ENCODE data around the gene C3orf49. TPM values are rescaled to one million over a fixed set of nuclear protein-coding genes. Genes with fewer than 3 reads are reported as not detected.
A peak's percentile ranks its signal among the peaks of the same experiment; 100 is the strongest.

C3orf49 gene
- total RNA-seq, 1 donor from 2014 or later: not detected

DNA sequence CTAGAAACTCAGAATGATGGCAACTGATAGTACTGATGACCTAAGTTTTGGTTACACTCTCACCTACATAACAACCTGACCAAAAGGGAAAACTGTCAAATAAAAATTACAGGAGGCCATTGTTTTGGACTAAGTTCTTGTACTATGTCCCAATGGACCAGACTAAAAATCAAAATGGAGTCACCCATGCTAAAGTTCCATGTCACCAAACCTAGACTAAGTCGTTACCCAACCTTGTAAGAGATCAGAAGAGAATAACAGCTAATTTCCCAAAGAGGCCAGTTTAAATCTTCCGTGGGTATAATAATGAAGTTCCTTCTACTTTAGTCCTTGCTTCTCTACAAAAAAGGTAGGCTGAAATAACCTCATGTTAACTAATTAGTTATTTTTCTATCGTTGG is 32.2 kb downstream of the C3orf49 start:
- no peak for DNase-seq (ENCODE audit: low read depth)

DNA sequence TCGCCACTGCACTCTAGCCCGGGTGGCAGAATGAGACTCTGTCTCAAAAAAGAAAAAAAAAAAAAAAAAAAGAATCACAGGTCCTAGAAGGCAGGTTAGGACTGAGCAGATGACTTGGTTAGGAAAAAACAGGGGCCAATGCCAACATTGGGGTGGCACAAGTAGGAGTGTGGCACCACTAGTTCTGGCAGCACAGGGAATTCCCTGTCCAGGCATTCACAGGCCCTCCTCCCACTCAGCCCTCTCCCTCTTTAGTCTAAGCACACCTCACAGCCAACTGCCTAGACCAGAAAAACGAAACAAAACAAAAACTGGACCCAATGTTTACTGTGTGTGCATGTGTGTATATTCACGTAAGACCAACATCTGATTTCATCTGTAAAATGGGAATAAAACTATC is 34.0 kb downstream of the C3orf49 start:
- no peak for DNase-seq (ENCODE audit: low read depth)

DNA sequence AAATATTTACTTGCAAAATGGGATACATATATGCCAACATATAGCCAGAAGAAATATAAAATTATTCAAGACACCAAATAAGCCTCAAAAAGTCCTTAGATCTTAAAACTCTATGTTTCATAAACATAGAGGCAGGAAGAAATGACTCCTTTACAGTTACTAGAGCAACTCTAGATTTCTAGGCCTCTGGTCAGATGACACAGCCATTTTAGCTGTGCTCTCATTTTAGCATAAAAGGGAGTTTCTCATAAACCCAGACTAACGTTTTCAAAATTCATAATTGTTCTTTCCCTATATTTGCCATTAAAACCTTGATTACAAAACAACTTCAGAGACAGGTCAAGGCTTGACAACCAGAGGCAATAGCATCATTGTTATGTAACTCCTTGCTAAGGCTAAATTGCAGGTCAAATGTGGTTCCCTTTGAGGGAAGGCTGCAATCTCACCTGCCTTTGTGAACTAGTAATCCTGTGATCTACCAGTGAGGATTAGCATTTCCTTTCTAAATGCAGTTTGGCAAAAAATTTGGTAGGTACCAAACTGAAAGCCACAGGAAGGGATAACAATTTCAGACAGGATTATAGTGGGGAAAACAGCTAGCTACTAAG is 36.3 kb downstream of the C3orf49 start:
- no peak for DNase-seq (ENCODE audit: low read depth)

DNA sequence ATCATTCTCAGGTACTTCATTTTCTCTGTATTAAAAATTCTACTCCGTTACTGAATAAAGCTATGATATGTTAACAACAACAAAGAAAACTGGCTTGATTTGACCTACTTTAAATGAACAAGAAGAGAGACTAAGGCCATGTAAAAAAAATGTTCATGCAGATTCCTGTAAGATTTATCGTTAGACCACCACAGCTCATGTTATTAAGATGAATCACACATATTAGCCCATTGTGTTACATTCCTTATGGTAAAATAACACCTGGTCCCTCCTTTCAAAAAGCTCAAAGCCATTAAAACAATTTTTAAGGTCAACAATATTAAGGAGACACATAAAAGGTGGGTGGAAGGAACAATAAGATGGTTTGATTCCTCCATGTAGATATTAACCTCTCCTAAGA is 38.2 kb downstream of the C3orf49 start:
- DNase-seq (ENCODE audit: low read depth): peak; percentile 72

DNA sequence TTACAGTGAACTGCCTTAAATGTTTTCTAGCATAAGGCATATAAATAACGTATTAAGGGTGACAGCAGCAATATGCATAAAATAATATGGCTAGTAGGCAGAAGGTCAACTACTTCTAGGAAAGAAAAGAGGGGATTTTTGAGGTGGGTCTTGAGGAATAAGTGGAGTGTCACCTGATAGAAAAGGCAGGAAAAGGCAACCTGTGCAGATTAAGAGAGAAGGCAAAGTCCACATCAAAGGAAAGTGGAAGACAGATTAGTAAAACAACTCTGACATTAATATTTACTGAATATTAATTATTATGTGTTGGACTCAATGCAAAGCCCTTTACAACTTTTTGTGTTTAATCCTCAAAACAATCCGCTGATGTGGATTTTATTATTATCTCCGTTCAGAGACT is 41.7 kb downstream of the C3orf49 start:
- DNase-seq (ENCODE audit: low read depth): no peak

DNA sequence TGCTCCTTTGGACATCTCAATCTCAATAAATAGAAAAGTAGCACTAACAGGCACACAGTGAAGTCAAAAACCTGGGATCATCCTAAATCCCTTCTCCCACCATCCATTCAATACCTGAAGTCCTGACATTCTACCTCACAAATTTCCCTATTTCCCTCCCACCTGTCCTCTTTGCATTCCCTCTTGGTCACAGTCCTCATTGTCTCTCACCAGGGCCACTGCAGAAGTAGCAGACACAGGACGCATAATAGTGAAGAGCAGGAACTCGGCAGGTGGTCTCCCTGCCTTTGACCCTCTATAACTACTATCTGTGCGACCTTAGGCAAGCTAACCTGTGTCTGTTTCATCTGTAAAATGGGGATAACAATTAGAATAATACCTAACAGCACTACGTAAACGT is 42.2 kb downstream of the C3orf49 start:
- no peak for DNase-seq (ENCODE audit: low read depth)

DNA sequence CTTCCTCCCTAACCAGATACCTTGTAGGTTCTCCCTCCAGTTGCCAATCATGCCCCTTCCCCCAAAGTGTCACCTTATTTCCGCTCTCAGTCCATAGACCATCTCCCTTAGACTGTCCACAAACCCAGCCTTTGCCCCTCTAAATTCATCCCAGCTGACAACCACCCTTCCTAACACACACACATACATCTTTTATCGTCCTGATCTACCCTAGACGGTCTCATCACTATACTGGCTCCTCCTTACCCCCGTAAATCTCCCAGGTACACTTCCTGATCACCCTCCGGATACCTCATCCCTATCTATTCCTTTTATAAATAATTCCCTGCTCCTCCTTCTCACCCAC is 43.7 kb downstream of the C3orf49 start:
- no peak for DNase-seq (ENCODE audit: low read depth)

DNA sequence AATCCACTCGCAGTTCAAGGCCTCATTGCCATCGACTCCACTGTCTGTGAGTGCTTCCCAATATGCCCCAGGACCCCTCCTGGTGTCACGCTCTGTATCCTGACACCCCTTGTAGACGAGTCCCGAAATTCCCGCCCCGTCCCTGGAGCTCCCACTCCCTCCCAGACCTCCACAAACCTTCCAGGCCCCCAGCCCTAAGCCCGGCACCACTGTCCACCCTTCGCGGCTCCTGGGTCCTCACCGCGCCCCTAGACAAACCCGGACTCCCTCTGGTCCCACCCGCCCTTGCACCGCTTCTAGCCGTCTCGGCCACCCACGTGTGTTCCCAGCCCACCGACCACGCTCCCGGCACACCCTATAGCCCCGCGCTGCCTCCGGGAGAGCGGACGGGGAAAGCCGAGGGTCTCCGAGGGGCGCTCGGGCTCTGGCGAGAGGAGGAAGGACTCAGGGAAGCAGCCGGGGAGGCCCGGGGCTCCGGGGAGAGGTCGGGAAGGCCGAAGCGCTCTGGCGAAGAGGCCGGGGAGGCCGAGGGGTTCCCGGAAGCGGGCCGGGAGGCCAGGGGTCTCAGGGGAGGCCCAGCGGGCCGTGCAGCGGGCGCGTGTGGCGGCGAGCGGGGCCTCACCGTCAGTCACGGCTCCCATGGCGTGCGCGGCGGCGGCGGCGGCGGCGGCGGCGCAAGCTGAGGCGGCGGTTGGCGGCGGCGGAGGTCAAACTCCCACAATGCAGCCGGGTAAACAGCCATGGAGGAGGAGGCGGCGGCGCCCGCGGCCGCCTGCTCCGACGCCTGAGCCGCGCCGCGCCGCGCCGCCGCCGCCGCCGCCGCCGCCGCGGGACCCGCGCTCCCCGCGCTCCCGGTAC is 44.3 kb downstream of the C3orf49 start, which contains the start of the genes ATXN7 and THOC7:
Gene ATXN7, plus strand, starts transcription at position 718 of the 858 bp plus-strand sequence. CDS start 48,732 bp downstream, outside the sequence.
Gene THOC7, minus strand, starts transcription at position 656 of the 858 bp plus-strand sequence. Its CDS starts 15 bp downstream, at position 641.
- DNase-seq (ENCODE audit: low read depth): no peak

DNA sequence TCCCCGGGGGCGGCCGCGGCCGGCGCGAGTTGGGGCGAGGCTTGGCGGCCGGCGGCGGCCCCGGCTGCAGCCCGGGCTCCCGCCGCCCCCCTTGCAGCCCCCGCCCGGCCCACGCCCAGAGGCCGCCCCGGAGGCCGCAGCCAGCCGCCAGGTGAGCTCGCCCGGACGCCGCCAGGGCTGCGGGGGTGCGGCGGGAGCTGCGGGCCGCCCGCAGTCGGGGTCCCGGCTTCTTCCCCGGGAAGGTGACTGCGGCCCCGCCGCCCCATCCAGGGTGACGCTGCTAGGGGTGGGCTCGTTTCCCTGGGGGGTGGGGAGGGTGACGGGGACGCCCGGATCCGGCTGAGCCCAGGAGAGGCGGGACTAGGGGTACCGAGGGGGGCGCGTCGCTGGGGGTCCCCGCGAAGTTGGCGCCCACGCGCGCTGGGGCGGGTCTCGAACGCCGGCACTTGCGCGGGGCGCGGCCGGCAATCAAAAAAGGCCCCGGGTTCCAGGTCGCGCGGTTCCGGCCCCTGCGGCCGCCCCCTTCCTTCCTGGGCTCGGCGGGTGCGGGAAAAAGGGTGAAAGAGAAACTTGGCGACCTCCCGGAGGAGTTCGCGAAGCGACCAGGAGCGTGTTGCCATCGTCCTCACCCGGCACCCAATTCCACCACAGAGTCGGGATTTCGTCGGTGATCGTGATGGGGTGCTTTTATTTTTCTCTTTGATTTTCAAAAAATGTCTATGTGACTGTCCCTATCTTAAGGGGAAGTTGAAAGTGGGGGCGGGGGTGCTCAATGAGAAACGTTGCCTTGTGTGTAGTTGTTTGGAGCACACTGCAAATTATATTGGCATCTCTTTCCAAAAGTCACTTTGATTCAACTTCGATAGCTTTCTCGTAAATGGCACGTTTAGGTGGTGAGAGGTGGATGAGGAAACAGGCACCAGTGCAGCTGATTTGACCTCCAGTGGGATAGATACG is 45.2 kb downstream of the C3orf49 start:
- no peak for DNase-seq (ENCODE audit: low read depth)

DNA sequence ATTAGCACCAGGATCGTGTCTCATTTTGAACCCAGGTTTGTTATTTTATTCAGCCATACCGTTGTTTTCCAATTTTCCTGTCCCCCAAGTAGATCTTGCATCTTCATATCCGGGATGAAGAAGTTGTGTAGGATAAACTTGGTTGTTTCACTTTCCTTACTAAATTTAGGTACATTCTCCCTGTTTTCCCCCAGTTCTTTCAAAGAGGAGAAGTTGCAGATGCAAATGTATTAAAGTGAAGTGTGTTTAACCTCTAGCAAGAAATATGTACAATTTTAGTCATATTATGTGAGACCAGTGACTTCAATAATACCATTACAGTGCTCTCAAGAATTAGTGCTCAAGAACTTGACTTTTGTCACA is 45.8 kb downstream of the C3orf49 start:
- no peak for DNase-seq (ENCODE audit: low read depth)

DNA sequence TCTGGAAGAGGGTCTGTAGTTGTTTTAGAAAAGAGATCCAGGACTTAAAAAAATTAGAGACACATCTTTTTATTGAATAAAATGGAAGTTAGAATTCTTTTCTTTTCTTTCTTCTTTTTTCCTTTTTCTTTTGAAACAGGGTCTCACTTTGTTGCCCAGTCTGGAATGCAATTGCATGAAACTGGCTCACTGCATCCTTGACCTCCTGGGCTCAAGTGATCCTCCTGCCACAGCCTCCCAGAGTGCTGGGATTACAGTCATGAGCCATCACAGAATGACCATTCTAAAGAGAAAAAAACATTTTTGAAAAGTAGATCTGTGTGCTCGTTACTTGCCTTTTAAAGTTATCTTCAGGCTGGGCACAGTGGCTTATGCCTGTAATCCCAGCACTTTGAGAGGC is 48.1 kb downstream of the C3orf49 start:
- DNase-seq (ENCODE audit: low read depth): no peak

DNA sequence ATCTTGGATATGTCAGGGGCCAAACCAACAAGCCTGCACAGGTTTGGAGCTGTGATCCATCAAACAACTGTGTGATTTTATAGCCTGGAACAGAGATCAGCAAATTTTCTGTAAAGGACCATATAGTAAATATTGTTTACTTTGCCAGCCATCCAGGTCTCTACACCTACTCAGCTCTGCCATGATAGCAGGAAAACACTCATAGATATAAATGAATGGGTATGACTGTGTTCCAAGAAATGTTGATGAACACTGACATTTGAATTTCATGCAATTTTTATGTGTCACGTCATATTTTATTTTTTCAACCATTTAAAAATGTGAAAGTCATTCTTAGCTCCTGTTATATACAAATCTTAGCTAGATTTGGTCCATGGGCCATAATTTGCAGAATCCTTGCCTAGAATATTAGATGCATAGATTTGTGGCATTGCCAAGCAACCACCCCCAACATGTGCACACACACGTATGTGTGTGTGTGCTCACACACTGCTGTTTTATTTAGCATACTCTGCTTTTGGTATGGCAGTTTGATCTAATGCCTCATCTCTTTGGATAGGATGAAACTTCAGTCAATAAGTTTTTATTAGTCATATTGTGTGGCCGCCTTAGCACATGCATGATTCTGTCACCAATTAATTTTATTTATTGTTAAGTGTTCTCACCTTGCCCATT is 51.0 kb downstream of the C3orf49 start:
- DNase-seq (ENCODE audit: low read depth): no peak

DNA sequence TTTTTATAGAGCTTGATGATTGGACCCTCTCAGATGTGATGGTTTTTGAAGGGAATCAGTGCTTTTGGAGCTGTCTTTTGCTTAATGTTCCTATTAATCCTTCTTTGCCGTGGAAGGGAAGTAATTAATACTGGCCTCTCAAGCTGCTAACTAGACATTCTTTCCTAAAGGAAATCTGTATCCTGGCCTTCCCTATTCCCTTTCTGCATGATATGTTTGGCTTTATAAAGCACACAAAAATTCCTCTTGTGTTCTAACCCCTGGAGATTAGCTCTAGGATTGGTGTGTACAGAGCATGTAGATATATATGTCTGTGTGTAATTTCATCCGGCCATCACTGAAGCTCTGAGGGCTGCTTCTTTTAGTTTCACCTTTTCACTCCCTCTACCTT is 51.5 kb downstream of the C3orf49 start:
- DNase-seq (ENCODE audit: low read depth): no peak

DNA sequence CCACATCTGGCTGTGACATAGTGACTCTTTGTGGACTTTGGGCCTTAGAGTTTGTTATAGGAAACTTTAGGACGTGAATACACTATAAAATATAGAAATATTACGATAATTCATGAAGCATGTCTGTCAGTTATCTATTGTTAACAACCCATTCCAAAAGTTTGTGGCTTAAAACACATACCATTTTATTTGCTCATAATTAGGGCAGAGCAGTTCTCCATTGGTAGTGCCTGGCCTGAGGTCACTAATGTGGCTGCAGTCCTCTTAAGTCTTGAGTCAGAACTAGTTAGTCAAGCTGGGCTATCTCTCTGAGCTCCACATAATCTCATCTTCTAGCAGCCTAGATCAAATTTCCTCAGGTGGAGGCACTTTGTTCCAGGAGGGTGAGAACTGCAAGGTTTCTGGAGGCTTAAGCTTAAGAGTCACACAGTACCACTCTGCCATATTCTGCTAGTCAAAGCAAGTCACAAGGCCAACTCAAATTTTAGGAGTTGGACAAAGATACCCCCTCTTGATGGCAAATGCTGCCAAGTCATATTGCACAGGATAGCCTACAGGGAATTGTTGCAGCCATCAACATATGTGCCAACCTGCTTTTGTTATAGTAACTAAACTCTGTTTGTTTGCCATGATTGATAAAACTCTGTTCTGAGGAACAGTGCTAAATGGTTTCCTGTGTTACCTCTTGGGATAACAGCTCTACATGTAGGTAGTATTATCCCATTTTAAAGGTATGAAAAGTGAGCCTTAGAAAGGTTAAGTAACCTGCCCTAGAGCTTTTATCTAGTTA is 53.2 kb downstream of the C3orf49 start:
- peak; percentile 63 for DNase-seq (ENCODE audit: low read depth)

DNA sequence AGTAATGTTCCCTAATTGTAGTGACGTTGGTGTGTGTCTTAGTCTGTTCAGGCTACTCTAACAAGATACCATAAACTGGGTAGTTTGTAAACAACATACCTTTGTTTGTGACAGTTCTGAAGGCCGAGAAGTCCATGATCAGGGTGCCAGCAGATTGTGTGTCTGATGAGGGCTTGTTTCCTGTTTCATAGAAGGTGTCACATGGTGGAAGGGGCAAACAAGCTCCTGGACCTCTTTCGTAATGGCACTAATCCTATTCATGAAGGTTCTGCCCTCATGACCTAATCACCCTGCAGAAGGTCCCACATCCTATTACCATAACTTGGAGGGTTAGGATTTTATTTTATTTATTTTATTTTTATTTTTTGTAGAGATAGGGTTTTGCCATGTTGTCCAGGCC is 55.7 kb downstream of the C3orf49 start:
- DNase-seq (ENCODE audit: low read depth): no peak

DNA sequence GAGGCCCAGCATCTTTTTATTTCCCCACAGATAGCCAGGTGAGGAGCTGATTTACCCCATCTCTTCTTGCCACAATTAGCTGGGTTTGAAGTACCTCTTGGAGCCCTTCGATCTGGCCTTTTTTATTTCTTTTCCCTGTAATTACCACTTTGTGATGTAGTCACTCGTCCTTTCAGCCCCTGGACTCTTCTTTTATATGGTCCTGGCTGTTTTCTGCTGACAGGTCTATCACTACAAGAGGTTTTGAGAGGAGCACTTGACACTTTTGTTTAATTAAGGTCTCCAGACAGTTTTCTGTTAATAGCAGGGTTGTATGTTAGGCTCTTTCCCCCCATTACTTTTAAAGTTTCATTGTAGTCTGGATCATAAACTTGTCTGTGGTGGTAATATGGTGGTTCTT is 56.4 kb downstream of the C3orf49 start:
- no peak for DNase-seq (ENCODE audit: low read depth)

DNA sequence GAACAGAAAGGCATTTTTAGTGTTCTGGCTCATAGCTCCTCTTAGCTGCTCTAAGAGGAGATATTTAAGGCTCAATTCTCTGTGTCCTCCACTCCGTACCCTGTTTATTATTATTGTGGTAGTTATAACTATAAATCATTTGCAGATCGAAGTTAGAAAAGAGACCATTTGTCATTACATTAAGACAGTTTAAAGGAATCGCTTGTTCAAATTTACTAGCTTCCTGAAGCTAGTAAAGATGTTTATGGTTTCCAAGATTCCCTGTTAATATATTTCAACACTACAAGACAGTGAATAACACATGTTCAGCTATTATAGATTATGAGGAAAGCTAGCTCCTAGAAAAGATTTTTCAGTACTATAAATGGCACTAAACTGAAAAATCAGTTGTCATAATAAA is 57.2 kb downstream of the C3orf49 start:
- DNase-seq (ENCODE audit: low read depth): no peak

DNA sequence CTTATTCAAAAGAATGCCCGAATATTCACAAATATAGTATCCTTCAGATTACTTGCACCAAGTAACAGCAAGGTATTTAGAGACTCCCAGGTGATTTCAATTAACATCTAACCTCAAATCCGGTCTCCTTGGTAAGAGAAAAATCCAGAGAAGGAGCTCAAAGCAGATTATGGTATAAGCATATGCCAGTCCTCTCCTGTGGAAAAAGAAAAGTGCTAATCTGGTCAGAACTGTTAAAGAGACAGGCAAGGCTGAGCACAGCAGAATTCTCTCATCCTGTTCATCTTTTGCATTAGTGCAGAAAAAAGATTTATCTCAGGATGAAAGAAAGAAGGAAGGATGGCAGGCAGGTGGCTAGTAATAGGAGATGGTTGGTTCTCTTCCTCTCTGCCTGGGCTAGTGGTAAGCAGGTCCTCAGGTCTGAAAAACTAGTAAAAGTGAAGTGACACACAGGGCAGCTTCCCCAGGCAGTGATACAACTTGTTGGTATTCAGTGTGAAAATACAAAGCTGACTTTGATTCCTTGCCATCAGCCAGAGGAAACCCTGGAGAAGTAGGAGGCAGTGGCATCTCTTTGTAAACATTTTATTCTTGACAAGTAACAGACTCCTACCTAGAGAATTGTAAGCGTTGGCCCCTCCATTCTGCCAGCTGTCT is 58.8 kb downstream of the C3orf49 start:
- DNase-seq (ENCODE audit: low read depth): no peak

DNA sequence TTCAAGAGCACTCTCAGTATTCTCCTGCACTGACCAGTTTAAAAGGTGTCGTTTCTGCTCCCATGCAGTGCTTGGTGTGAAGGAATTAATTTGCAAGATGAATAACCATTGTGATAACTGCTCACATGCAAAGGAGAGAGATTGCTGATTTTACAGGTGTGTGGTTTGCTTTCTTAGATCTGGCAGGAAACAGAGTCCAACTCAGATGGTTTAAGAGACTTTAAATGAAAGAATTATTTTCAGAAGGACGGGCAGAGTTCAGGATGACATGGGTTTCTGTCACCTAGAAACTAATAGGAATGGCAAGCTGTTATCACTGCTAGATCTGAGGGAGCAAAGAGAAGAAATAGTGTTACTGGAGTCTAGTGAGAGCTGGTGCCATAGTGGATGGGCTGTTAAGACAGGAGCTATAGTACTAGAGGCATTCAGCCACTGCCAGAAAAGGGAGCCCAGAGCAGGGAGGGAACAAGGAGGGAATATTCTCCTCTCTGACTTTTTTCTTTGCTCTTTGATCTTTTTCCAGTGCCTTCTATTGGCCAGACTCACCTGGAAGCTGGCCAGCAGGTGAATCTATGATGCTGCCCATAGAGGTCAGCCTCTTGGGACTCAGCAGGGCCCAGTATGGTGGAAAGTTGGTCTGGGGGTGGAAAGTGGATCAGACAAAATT is 59.4 kb downstream of the C3orf49 start:
- no peak for DNase-seq (ENCODE audit: low read depth)

DNA sequence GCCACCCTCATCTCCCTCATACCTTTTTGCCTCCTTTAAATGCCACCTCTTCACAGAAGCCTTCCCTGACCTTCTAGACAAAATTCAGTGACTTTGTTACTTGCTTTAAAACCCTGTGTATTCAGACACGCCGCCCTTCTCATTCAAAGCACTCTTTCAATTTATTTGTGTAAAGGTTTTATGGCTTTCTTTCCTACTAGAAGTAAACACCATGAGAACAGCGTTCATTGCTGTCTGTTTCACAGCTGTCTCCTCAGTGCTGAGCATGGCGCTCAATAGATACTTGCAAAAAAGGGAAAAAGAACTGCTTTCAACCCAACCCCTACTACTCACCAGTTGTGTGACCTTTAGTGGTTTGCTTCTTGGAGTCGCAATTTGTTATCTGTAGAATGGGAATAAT is 61.6 kb downstream of the C3orf49 start:
- DNase-seq (ENCODE audit: low read depth): no peak

All from renal cortical epithelial cell (primary cell).